ENCODE results near the gene UTF1.

- TF ChIP-seq POU2F2 (IDR thresholded peaks at IDR 0.05; ENCODE audit: low read depth, low read length) (no peak), POLR2A (IDR thresholded peaks at IDR 0.05; ENCODE audit: low read depth, low read length) (no peak), POLR2AphosphoS5 (IDR thresholded peaks at IDR 0.05; ENCODE audit: low read depth, low read length) (no peak), TAF1 (IDR thresholded peaks at IDR 0.05; ENCODE audit: low read depth, low read length) (no peak)
These were observed 47.4 kb downstream of the UTF1 start for GRCh38 chr10:133277277-133277992.
